Pancreas (tissue), 10 donors: ENCODE results near the gene AIG1. TPM values are rescaled to one million over a fixed set of nuclear protein-coding genes. Genes with fewer than 3 reads are reported as not detected.

Experiments
- ATAC-seq, 4 donors: fragments of 200-7000 bp; cut with Tn5 transposase; one replicate each; pipeline versions ENCODE4 v1.8.0 to v1.9.1; 2020; ENCODE audit warnings: mild to moderate bottlenecking in 4 of 4, moderate library complexity in 4 of 4
- DNase-seq, 6 donors: peaks; one replicate each; pipeline ENCODE4 v3.0.0-alpha.2; 2020
- FAIRE-seq: peaks from 2 replicates; lab custom pipeline; 2012; peaks lifted over from hg19 to GRCh38; lab: Jason Lieb, UNC
- H3K27ac ChIP-seq, 4 donors: fragments of 200-600 bp; sonication (generic); 1 replicate in 3 of 4; 2 replicates in 1 of 4; pipeline versions ENCODE4 v1.5.0 to v1.8.0; 2020
- H3K27me3 ChIP-seq, 4 donors: fragments of 200-600 bp; one replicate each; pipeline ENCODE4 v1.8.0; 2021
- H3K36me3 ChIP-seq, 3 donors: fragments of 200-600 bp; sonication (generic) in 1 of 3; one replicate each; pipeline versions ENCODE4 v1.5.0 to v1.8.0; 2020 to 2021
- H3K4me1 ChIP-seq, 3 donors: fragments of 200-600 bp; one replicate each; pipeline ENCODE4 v1.8.0; 2021
- H3K4me3 ChIP-seq, 4 donors: fragments of 200-600 bp; sonication (generic) in 2 of 4; one replicate each; pipeline versions ENCODE4 v1.5.0 to v1.8.0; 2020 to 2021
- H3K9me3 ChIP-seq, 4 donors: fragments of 200-600 bp; one replicate each; pipeline ENCODE4 v1.8.0; 2021
- CTCF ChIP-seq, 4 donors: fragments of 200-600 bp; sonication (generic) in 3 of 4; IDR thresholded peaks; one replicate each; pipeline versions ENCODE4 v1.5.0 to v1.8.0; 2021; ENCODE audit warnings: antibody characterized with exemption in 4 of 4
- WGBS, 2 donors: extraction: QIAGEN DNeasy Blood & Tissue Kit; methylation state at CpG; one replicate each; pipeline ENCODE4 v1.1.7; 2013; 5-methylcytosine and 5-hydroxymethylcytosine counted together
- intact Hi-C, 3 donors: fragments of 100-400 bp; cut with DNase I; formaldehyde crosslinking; loops; one replicate each; pipeline versions ENCODE4 v1.11.1 to v1.14.2; 2022
- polyA plus RNA-seq, 2 donors: library from polyadenylated mRNA; stranded (reverse); fragments of 200-250 nt; gene quantifications; one replicate each; pipeline ENCODE4 v1.2.3, GENCODE V29; 2013
- total RNA-seq, 6 donors: library from RNA; stranded (reverse); fragmentation: NEBNext Ultra II Directional in 4 of 6; extraction: Animal tissue kit (Norgen Biotek cat#: 25700) in 4 of 6; gene quantifications; one replicate each; pipeline versions ENCODE4 v1.2.1 to v1.2.4, GENCODE V29; 2021 to 2023
- donor health status: healthy with polysubstance abuse.
- donor health status: DM: no; HTN: no; CAD: no; lungs with moderate emphysema.
- donor health status: DM: no; HTN: no; CAD: no.
- donor health status: control.
- donor health status: control.
- donor health status: Bipolar disorder and iron deficiency.
- donor health status: DM: yes; HTN: yes; CAD: no.
- donor health status: DM: no; HTN: no; CAD: no.
- donor health status: DM: no; HTN: no; CAD: no.
- donor health status: DM: yes; HTN: yes; CAD: no.

The AIG1 gene
- total and polyA plus RNA-seq, 8 donors: 8.7 to 28.9 (median 14.9) TPM

- intact Hi-C loops: no loop called here
- Histone ChIP-seq H3K36me3 (no peaks in the 10 kb centered on the region), H3K27me3 (no peaks in the 10 kb centered on the region), H3K4me1 (no peaks in the 10 kb centered on the region), H3K27ac (no peak overlapping the region), H3K9me3 (no peaks in the 10 kb centered on the region), H3K4me3 (no peak overlapping the region)
- DNase-seq (no peak), FAIRE-seq (no peak), ATAC-seq (no peak)
- 85 to 89% methylated on average over 3 of the region's 3 CpGs for WGBS, 2 donors
- no peak for TF ChIP-seq CTCF (IDR thresholded peaks at IDR 0.05)
Observed at GRCh38 chr6:143376375-143376774, 315.7 kb downstream of the AIG1 start.

GRCh38 chr6:143376861-143377260, 316.2 kb downstream of the AIG1 start:
- no peak for FAIRE-seq
- ATAC-seq: no peak
- no peak overlapping the region for H3K4me3 ChIP-seq
- intact Hi-C loops: no loop called here
- TF ChIP-seq CTCF (IDR thresholded peaks at IDR 0.05): no peak
- no peaks in the 10 kb centered on the region for H3K4me1 ChIP-seq
- DNase-seq: no peak
- no peaks in the 10 kb centered on the region for H3K9me3 ChIP-seq
- no peaks in the 10 kb centered on the region for H3K27me3 ChIP-seq
- no peaks in the 10 kb centered on the region for H3K36me3 ChIP-seq
- H3K27ac ChIP-seq: no peak overlapping the region

GRCh38 chr6:143385636-143386035, 324.9 kb downstream of the AIG1 start:
- no peak overlapping the region for H3K4me3 ChIP-seq
- no peaks in the 10 kb centered on the region for H3K36me3 ChIP-seq
- DNase-seq: no peak
- intact Hi-C loops: no loop called here
- no peak for FAIRE-seq
- 73 to 75% methylated on average over 2 of the region's 2 CpGs for WGBS, 2 donors
- ATAC-seq: no peak
- no peaks in the 10 kb centered on the region for H3K9me3 ChIP-seq
- no peaks in the 10 kb centered on the region for H3K27me3 ChIP-seq
- no peak overlapping the region for H3K27ac ChIP-seq
- TF ChIP-seq CTCF (IDR thresholded peaks at IDR 0.05): no peak
- H3K4me1 ChIP-seq: no peaks in the 10 kb centered on the region

- Histone ChIP-seq H3K4me1 (no peaks in the 10 kb centered on the region), H3K4me3 (no peak overlapping the region), H3K9me3 (no peaks in the 10 kb centered on the region), H3K27ac (no peak overlapping the region), H3K27me3 (no peaks in the 10 kb centered on the region), H3K36me3 (no peaks in the 10 kb centered on the region)
- FAIRE-seq: no peak
- no peak for DNase-seq
- intact Hi-C loops: no loop called here
- WGBS, 2 donors: 71 to 86% methylated on average over 3 of the region's 3 CpGs
- no peak for ATAC-seq
- TF ChIP-seq CTCF (IDR thresholded peaks at IDR 0.05): no peak
Observed at GRCh38 chr6:143390278-143390677, 329.6 kb downstream of the AIG1 start.

Other genes starting within 250 kb of the AIG1 start
- gene HIVEP2, start 115.7 kb upstream of the AIG1 start, total RNA-seq: 10 to 100 TPM in 3 of 6 donors, 1 to 10 TPM in 3; 7.5 to 14.0 (median 9.8) TPM
- gene HIVEP2, start 115.7 kb upstream of the AIG1 start, polyA plus RNA-seq: 1 to 10 TPM; 3.8 to 5.1 TPM